HCT116 (cell line): ENCODE data around the gene SCUBE2. TPM values are rescaled to one million over a fixed set of nuclear protein-coding genes. Genes with fewer than 3 reads are reported as not detected.

Source experiments
- ATAC-seq: fragments of 200-7000 bp; cut with Tn5 transposase; 2 replicates; pipeline ENCODE4 v1.9.1; 2020; ENCODE audit warnings: mild to moderate bottlenecking, moderate library complexity
- BruUV-seq: library from RNA; stranded (reverse); fragments of 400-500 nt; replicated peaks from 2 replicates; lab custom pipeline; 2021; lab: Mats Ljungman, UMichigan
- CTCF ChIA-PET: fragments of 300-600 bp; sonication (Branson Sonifier 250); formaldehyde crosslinking; loops from one replicate; lab custom pipeline; 2021; ENCODE audit warnings: antibody characterized with exemption; lab: Charles Lee
- POLR2A ChIA-PET: fragments of 300-600, 350-600 bp; sonication (Branson Sonifier 250); formaldehyde crosslinking; loops from one replicate; lab custom pipeline; 2021; ENCODE audit warnings: antibody characterized with exemption; lab: Charles Lee
- RAD21 ChIA-PET, 2 experiments: fragments of 300-600 bp; sonication (Branson Sonifier 250); formaldehyde crosslinking; loops; one replicate each; lab custom pipeline; 2023; ENCODE audit warnings: low total read pairs in 2 of 2; ENCODE audit not compliant: uncharacterized antibody in 2 of 2, unreplicated experiment in 2 of 2, low non-redundant PET in 1 of 2; lab: Charles Lee
- DNase-seq: peaks from one replicate; pipeline ENCODE4 v3.0.0-alpha.2; 2010; ENCODE audit warnings: low read depth, low spot score
- H2AFZ ChIP-seq: fragments of 200-600 bp; shearing (Covaris generic), sonication (generic); 2 replicates; pipeline ENCODE4 v1.6.1; 2017; ENCODE audit warnings: low read depth, mixed run types, mixed read lengths, antibody characterized with exemption, low read length; ENCODE audit not compliant: poor library complexity, severe bottlenecking
- H3K27ac ChIP-seq: 2 replicates; pipeline ENCODE4 v1.5.1; 2012; ENCODE audit warnings: low read depth, low read length
- H3K27me3 ChIP-seq: fragments of 200-600 bp; sonication (generic); 2 replicates; pipeline ENCODE4 v1.6.1; 2016; ENCODE audit warnings: mixed run types, low read length, mixed read lengths; ENCODE audit not compliant: insufficient read depth
- H3K36me3 ChIP-seq, 2 experiments: fragments of 200-500 bp in 1 of 2; fragments of 200-600 bp in 1 of 2; sonication (Bioruptor generic) in 1 of 2; sonication (generic) in 1 of 2; 2 replicates each; pipeline versions ENCODE4 v1.5.1 to v1.6.1; 2014 to 2016; ENCODE audit warnings: low read length in 2 of 2, inconsistent platforms in 1 of 2, mixed read lengths in 1 of 2, mixed run types in 1 of 2; ENCODE audit not compliant: insufficient read depth in 2 of 2, control insufficient read depth in 1 of 2
- H3K4me1 ChIP-seq, 2 experiments: fragments of 200-600 bp in 1 of 2; sonication (generic) in 1 of 2; 2 replicates each; pipeline versions ENCODE4 v1.5.1 to v1.6.1; 2012 to 2017; ENCODE audit warnings: low read length in 2 of 2, inconsistent platforms in 1 of 2, mild to moderate bottlenecking in 1 of 2, mixed read lengths in 1 of 2, mixed run types in 1 of 2, moderate library complexity in 1 of 2; ENCODE audit not compliant: insufficient read depth in 2 of 2, control insufficient read depth in 1 of 2
- H3K4me2 ChIP-seq: fragments of 200-600 bp; sonication (generic); 2 replicates; pipeline ENCODE4 v1.6.1; 2017; ENCODE audit warnings: mixed run types, low read length, mixed read lengths
- H3K4me3 ChIP-seq, 2 experiments: fragments of 200-600 bp in 1 of 2; sonication (generic) in 1 of 2; replicated peaks in 1 of 2; 2 replicates each; pipeline ENCODE4 v1.5.1; 2011 to 2016; ENCODE audit warnings: low read length in 2 of 2, control low read depth in 1 of 2, low read depth in 1 of 2, mild to moderate bottlenecking in 1 of 2, mixed read lengths in 1 of 2, mixed run types in 1 of 2
- H3K79me2 ChIP-seq: fragments of 200-600 bp; sonication (generic); 2 replicates; pipeline ENCODE4 v1.6.1; 2017; ENCODE audit warnings: mild to moderate bottlenecking, mixed run types, low read length, moderate library complexity, mixed read lengths; ENCODE audit not compliant: insufficient read depth
- H3K9ac ChIP-seq: fragments of 200-600 bp; sonication (generic); 2 replicates; pipeline ENCODE4 v1.6.1; 2016; ENCODE audit warnings: low read length, mixed read lengths
- H3K9me2 ChIP-seq: fragments of 200-600 bp; sonication (generic), shearing (Covaris generic); 2 replicates; pipeline ENCODE4 v1.6.1; 2017; ENCODE audit warnings: mixed run types, mild to moderate bottlenecking, moderate library complexity; ENCODE audit not compliant: insufficient read depth
- H3K9me3 ChIP-seq, 2 experiments: fragments of 200-500 bp in 1 of 2; fragments of 200-600 bp in 1 of 2; sonication (Bioruptor generic) in 1 of 2; sonication (generic) in 1 of 2; 2 replicates each; pipeline ENCODE4 v1.6.1; 2014 to 2017; ENCODE audit warnings: low read length in 2 of 2, mixed read lengths in 2 of 2, inconsistent platforms in 1 of 2, low read depth in 1 of 2, mild to moderate bottlenecking in 1 of 2, mixed run types in 1 of 2, moderate library complexity in 1 of 2; ENCODE audit not compliant: control insufficient read depth in 1 of 2, insufficient read depth in 1 of 2
- H4K20me1 ChIP-seq: fragments of 200-600 bp; sonication (generic), shearing (Covaris generic); 2 replicates; pipeline ENCODE4 v1.6.1; 2017; ENCODE audit warnings: mixed run types, mild to moderate bottlenecking, moderate library complexity; ENCODE audit not compliant: insufficient read depth
- CBX3 ChIP-seq: IDR thresholded peaks from 2 replicates; pipeline ENCODE4 v1.6.1; 2012; ENCODE audit warnings: low read depth
- EGR1 ChIP-seq: IDR thresholded peaks from 2 replicates; pipeline ENCODE4 v1.6.1; 2012; ENCODE audit warnings: low read depth
- ELF1 ChIP-seq: IDR thresholded peaks from 2 replicates; pipeline ENCODE4 v1.6.1; 2012; ENCODE audit warnings: low read depth, borderline replicate concordance
- JUND ChIP-seq: IDR thresholded peaks from 2 replicates; pipeline ENCODE4 v1.6.1; 2012
- POLR2AphosphoS5 ChIP-seq: IDR thresholded peaks from 2 replicates; pipeline ENCODE4 v1.6.1; 2011; ENCODE audit warnings: mild to moderate bottlenecking, low read depth, low read length, moderate library complexity
- SIN3A ChIP-seq: IDR thresholded peaks from 2 replicates; pipeline ENCODE4 v1.6.1; 2012; ENCODE audit warnings: low read depth
- SRF ChIP-seq: IDR thresholded peaks from 2 replicates; pipeline ENCODE4 v1.6.1; 2012; ENCODE audit warnings: low read depth
- YY1 ChIP-seq: IDR thresholded peaks from 2 replicates; pipeline ENCODE4 v1.6.1; 2011; ENCODE audit warnings: low read length, low read depth, moderate library complexity, mild to moderate bottlenecking; ENCODE audit not compliant: insufficient replicate concordance; ENCODE audit errors: extremely low read depth
- ZFX ChIP-seq: fragments of 450-650 bp; IDR thresholded peaks from 2 replicates; pipeline ENCODE4 v1.6.1; 2017
- ZNF274 ChIP-seq: fragments of 200-500 bp; sonication (Bioruptor generic); IDR thresholded peaks from 2 replicates; pipeline ENCODE4 v1.6.1; 2014; ENCODE audit warnings: mild to moderate bottlenecking, low read depth, low read length, inconsistent platforms
- intact Hi-C: fragments of 100-400 bp; cut with micrococcal nuclease; formaldehyde crosslinking; loops from 2 replicates; pipeline ENCODE4 v1.10.0; 2022
- total RNA-seq: library from RNA; stranded (reverse); gene quantifications from one replicate; pipeline ENCODE4 v1.2.1, GENCODE V29; 2021; ENCODE audit not compliant: unreplicated experiment
- TF ChIP-seq, protein P1 (sequence below): IDR thresholded peaks from 2 replicates; pipeline ENCODE4 v1.6.1; 2012
- TF ChIP-seq, protein P2 (sequence below), 3 experiments: fragments of 200-600 bp in 1 of 3; sonication (generic) in 1 of 3; IDR thresholded peaks in 2 of 3; conservative IDR thresholded peaks in 1 of 3; 2 replicates each; pipeline ENCODE4 v1.5.1; 2012 to 2017; ENCODE audit warnings: low read depth in 2 of 3, low read length in 2 of 3, antibody characterized with exemption in 1 of 3, borderline replicate concordance in 1 of 3, control low read depth in 1 of 3, mild to moderate bottlenecking in 1 of 3, mixed read lengths in 1 of 3, mixed run types in 1 of 3, moderate library complexity in 1 of 3; ENCODE audit not compliant: insufficient read depth in 1 of 3

The SCUBE2 gene
- total RNA-seq, 1 experiment from 2014 or later: 1.3 TPM

DNA sequence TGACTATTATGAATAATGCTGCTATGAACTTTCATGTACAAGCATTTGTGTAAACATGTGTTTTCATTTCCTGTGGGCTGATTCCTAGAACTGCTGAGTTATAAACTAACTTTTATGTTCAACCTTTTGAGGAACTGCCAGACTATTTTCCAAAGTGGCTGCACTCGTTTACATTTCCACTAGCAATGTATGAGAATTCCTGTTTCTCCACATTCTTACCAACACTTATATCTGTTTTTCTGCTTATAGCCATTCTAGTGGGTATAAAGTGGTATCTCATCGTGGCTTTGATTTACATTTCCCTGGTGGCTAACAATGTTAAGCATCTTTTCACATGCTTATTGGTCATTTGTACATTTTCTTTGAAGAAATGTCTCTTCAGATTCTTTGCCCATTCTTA lies 35.2 kb upstream of the SCUBE2 start:
- ATAC-seq (no peak), DNase-seq (no peak)
- ChIA-PET CTCF (interaction anchor here (2.2 kb wide), 1 partner anchor 11 kb away, joined by 7 read pairs; no protein-coding TSS in a partner anchor), POLR2A (no interaction called here), RAD21 (no interaction called here)
- H3K36me3 ChIP-seq: no peaks in the 10 kb centered on the region
- H3K9ac ChIP-seq: no peak overlapping the region
- H3K27ac ChIP-seq: no peak overlapping the region
- H4K20me1 ChIP-seq: no peaks in the 10 kb centered on the region
- no peaks in the 10 kb centered on the region for H3K79me2 ChIP-seq
- intact Hi-C loops: no loop called here
- H3K9me2 ChIP-seq: no peaks in the 10 kb centered on the region
- no peak overlapping the region for H3K4me3 ChIP-seq
- no peaks in the 10 kb centered on the region for H3K9me3 ChIP-seq
- H3K4me2 ChIP-seq: no peak overlapping the region
- TF ChIP-seq SIN3A (no peak), ELF1 (no peak), POLR2AphosphoS5 (no peak), EGR1 (no peak), CBX3 (no peak), JUND (no peak), ZFX (no peak), SRF (no peak), ZNF274 (no peak), YY1 (no peak)
- TF ChIP-seq, protein P1, sequence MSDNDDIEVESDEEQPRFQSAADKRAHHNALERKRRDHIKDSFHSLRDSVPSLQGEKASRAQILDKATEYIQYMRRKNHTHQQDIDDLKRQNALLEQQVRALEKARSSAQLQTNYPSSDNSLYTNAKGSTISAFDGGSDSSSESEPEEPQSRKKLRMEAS: no peak
- TF ChIP-seq, protein P2, sequence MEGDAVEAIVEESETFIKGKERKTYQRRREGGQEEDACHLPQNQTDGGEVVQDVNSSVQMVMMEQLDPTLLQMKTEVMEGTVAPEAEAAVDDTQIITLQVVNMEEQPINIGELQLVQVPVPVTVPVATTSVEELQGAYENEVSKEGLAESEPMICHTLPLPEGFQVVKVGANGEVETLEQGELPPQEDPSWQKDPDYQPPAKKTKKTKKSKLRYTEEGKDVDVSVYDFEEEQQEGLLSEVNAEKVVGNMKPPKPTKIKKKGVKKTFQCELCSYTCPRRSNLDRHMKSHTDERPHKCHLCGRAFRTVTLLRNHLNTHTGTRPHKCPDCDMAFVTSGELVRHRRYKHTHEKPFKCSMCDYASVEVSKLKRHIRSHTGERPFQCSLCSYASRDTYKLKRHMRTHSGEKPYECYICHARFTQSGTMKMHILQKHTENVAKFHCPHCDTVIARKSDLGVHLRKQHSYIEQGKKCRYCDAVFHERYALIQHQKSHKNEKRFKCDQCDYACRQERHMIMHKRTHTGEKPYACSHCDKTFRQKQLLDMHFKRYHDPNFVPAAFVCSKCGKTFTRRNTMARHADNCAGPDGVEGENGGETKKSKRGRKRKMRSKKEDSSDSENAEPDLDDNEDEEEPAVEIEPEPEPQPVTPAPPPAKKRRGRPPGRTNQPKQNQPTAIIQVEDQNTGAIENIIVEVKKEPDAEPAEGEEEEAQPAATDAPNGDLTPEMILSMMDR (IDR thresholded peaks at IDR 0.05 in 2 of 3, conservative IDR thresholded peaks at IDR 0.05 in 1 of 3; ENCODE audit: borderline replicate concordance in 1 of 3, insufficient read depth in 1 of 3, low read depth in 2 of 3, low read length in 2 of 3): no peak
- H3K27me3 ChIP-seq: no peaks in the 10 kb centered on the region
- no peak overlapping the region for H2AFZ ChIP-seq
- no TSS peak for BruUV-seq
- H3K4me1 ChIP-seq: no peaks in the 10 kb centered on the region
